SH-SY5Y (cell line): ENCODE results near the gene UBE2R2.

Source experiments
- GATA2 ChIP-seq: IDR thresholded peaks from 2 replicates; pipeline ENCODE4 v1.6.1; 2011; ENCODE audit warnings: mild to moderate bottlenecking, low read depth, low read length
- GATA3 ChIP-seq: IDR thresholded peaks from 2 replicates; pipeline ENCODE4 v1.6.1; 2011; ENCODE audit warnings: low read depth, mild to moderate bottlenecking, low read length, moderate library complexity

DNA sequence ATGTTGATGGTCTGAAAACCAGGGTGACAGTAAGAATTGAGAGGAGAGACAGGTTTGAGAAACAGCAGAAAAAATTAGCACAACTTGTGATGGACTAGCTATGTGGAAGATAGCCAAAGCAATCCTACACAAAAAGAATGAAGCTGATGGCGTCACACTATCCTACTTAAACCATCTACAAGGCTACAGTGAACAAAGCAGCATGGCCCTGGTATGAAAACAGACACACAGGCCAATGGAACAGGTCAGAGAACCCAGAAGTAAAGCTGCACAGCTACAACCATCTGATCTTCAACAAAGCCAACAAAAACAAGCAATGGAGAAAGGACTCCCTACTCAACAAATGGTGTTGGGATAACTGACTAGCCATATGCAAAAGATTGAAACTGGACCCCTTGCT lies 7.5 kb upstream of the UBE2R2 start:
- TF ChIP-seq GATA3 (no peak), GATA2 (no peak)
